MM.1S (cell line): ENCODE measurements around the gene MALRD1.

Experiments
- EZH2phosphoT487 ChIP-seq: fragments of 300-600 bp; sonication (generic); IDR thresholded peaks from 2 replicates; pipeline ENCODE4 v1.6.1; 2018; ENCODE audit warnings: antibody characterized with exemption, low read length
- TF ChIP-seq, protein P1 (sequence below): fragments of 300-600 bp; sonication (generic); IDR thresholded peaks from 2 replicates; pipeline ENCODE4 v1.5.1; 2016; ENCODE audit warnings: antibody characterized with exemption, low read length, mixed read lengths

DNA sequence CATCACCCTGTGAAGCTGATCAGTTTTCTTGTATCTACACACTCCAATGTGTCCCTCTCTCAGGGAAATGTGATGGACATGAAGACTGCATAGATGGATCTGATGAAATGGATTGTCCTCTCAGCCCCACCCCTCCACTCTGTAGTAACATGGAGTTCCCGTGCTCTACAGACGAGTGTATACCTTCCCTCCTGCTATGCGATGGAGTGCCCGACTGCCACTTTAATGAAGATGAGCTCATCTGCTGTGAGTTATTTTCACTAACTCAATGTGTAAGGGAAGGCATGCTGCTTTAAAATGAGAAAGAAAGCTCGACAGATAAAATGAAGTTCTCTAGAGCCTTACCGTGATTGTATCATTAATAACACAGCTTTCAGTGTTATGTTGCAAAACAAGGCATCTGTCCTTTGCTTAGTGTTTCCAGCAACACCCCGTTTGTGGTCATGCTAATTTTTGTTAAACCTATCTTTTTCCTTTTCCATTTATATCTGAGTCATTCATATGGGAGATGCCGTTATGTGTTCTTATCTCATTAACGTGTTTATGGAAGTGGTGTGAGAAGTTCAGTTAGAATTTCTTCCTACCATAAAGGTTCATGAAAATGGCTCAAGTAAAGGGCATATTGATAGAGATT is 546.7 kb downstream of the MALRD1 start:
- no peak for TF ChIP-seq EZH2phosphoT487
- TF ChIP-seq, protein P1, sequence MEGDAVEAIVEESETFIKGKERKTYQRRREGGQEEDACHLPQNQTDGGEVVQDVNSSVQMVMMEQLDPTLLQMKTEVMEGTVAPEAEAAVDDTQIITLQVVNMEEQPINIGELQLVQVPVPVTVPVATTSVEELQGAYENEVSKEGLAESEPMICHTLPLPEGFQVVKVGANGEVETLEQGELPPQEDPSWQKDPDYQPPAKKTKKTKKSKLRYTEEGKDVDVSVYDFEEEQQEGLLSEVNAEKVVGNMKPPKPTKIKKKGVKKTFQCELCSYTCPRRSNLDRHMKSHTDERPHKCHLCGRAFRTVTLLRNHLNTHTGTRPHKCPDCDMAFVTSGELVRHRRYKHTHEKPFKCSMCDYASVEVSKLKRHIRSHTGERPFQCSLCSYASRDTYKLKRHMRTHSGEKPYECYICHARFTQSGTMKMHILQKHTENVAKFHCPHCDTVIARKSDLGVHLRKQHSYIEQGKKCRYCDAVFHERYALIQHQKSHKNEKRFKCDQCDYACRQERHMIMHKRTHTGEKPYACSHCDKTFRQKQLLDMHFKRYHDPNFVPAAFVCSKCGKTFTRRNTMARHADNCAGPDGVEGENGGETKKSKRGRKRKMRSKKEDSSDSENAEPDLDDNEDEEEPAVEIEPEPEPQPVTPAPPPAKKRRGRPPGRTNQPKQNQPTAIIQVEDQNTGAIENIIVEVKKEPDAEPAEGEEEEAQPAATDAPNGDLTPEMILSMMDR, result no peak
